Suprapubic skin (tissue), 4 donors: ENCODE measurements around the gene CDS2. TPM values are rescaled to one million over a fixed set of nuclear protein-coding genes. Genes with fewer than 3 reads are reported as not detected.

Experiments
- DNase-seq, 2 donors: peaks; one replicate each; pipeline ENCODE4 v3.0.0-alpha.2; 2019; ENCODE audit warnings: low spot score in 2 of 2
- H3K27ac ChIP-seq: fragments of 200-600 bp; sonication (generic); one replicate; pipeline ENCODE4 v1.5.1; 2019
- H3K27me3 ChIP-seq: fragments of 200-600 bp; sonication (generic); one replicate; pipeline ENCODE4 v1.5.1; 2019
- H3K36me3 ChIP-seq: fragments of 200-600 bp; sonication (generic); one replicate; pipeline ENCODE4 v1.5.1; 2019
- H3K4me1 ChIP-seq: fragments of 200-600 bp; sonication (generic); one replicate; pipeline ENCODE4 v1.5.1; 2019
- H3K4me3 ChIP-seq: fragments of 200-600 bp; sonication (generic); one replicate; pipeline ENCODE4 v1.5.1; 2019; ENCODE audit warnings: mild to moderate bottlenecking
- H3K9me3 ChIP-seq: fragments of 200-600 bp; sonication (generic); one replicate; pipeline ENCODE4 v1.5.1; 2019
- EP300 ChIP-seq: sonication (generic); formaldehyde crosslinking; IDR thresholded peaks from one replicate; pipeline ENCODE4 v1.6.1; 2017; ENCODE audit warnings: antibody characterized with exemption
- POLR2A ChIP-seq, 2 donors: fragments of 450-650 bp; IDR thresholded peaks; one replicate each; pipeline ENCODE4 v1.6.1; 2017; ENCODE audit warnings: antibody characterized with exemption in 2 of 2, mild to moderate bottlenecking in 2 of 2, moderate library complexity in 2 of 2
- POLR2AphosphoS5 ChIP-seq, 3 donors: sonication (generic); formaldehyde crosslinking; IDR thresholded peaks; one replicate each; pipeline ENCODE4 v1.6.1; 2017; ENCODE audit warnings: antibody characterized with exemption in 3 of 3
- WGBS: methylation state at CpG from one replicate; pipeline ENCODE4 v1.1.5; 2018; 5-methylcytosine and 5-hydroxymethylcytosine counted together
- total RNA-seq, 4 donors: library from RNA; depleted of rRNA; stranded (reverse); fragments of >200 nt; gene quantifications; one replicate each; pipeline ENCODE4 v1.1.0, GENCODE V29; 2016
- TF ChIP-seq, protein P1 (sequence below), 2 donors: fragments of 200-600 bp in 1 of 2; fragments of 450-650 bp in 1 of 2; sonication (generic) in 1 of 2; IDR thresholded peaks; one replicate each; pipeline ENCODE4 v1.5.1; 2016 to 2019; ENCODE audit warnings: antibody characterized with exemption in 2 of 2, mild to moderate bottlenecking in 1 of 2, moderate library complexity in 1 of 2

Gene CDS2
- total RNA-seq, 4 donors from 2014 or later, result 12.3 to 30.3 (median 22.6) TPM

DNA sequence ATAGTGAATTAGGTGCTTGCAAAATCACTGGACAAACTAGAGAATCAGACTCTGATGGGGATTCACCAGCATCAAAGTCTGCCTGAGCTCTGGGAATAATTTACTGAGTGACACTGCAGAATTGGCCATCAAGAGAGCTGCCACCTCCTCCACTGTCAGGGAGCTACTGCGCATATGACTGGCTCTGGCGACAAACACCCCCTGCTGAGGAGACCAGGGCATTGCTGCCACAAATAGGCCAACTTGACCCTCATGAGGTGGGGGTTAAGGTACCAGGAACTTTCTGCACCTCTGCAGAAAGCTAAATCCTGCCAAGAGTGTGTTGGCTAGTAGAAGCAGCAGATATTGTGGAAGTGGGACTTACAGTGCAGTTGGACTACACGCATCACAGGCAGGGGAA lies 88.0 kb downstream of the CDS2 start:
- 88% methylated on average over 3 of the region's 3 CpGs for WGBS
- no peaks in the 10 kb centered on the region for H3K27me3 ChIP-seq
- H3K4me3 ChIP-seq, result no peak overlapping the region
- no peak for DNase-seq
- no peaks in the 10 kb centered on the region for H3K9me3 ChIP-seq
- H3K27ac ChIP-seq, result no peak overlapping the region
- H3K4me1 ChIP-seq, result peaks cover 8% of the 10 kb centered on the region
- no peak for TF ChIP-seq POLR2A (IDR thresholded peaks at IDR 0.05)
- TF ChIP-seq POLR2AphosphoS5 (IDR thresholded peaks at IDR 0.05), result no peak
- H3K36me3 ChIP-seq, result peaks cover 7% of the 10 kb centered on the region

- no peak for TF ChIP-seq POLR2A (IDR thresholded peaks at IDR 0.05)
- TF ChIP-seq EP300, result no peak
- no peak for TF ChIP-seq POLR2AphosphoS5 (IDR thresholded peaks at IDR 0.05)
- TF ChIP-seq, protein P1, sequence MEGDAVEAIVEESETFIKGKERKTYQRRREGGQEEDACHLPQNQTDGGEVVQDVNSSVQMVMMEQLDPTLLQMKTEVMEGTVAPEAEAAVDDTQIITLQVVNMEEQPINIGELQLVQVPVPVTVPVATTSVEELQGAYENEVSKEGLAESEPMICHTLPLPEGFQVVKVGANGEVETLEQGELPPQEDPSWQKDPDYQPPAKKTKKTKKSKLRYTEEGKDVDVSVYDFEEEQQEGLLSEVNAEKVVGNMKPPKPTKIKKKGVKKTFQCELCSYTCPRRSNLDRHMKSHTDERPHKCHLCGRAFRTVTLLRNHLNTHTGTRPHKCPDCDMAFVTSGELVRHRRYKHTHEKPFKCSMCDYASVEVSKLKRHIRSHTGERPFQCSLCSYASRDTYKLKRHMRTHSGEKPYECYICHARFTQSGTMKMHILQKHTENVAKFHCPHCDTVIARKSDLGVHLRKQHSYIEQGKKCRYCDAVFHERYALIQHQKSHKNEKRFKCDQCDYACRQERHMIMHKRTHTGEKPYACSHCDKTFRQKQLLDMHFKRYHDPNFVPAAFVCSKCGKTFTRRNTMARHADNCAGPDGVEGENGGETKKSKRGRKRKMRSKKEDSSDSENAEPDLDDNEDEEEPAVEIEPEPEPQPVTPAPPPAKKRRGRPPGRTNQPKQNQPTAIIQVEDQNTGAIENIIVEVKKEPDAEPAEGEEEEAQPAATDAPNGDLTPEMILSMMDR (IDR thresholded peaks at IDR 0.05), result no peak
- no peak for DNase-seq
- 42% methylated on average over 4 of the region's 4 CpGs for WGBS
- H3K36me3 ChIP-seq, result peaks cover 7% of the 10 kb centered on the region
- no peak overlapping the region for H3K27ac ChIP-seq
- no peaks in the 10 kb centered on the region for H3K9me3 ChIP-seq
- H3K27me3 ChIP-seq, result no peaks in the 10 kb centered on the region
- H3K4me1 ChIP-seq, result peaks cover 15% of the 10 kb centered on the region
- H3K4me3 ChIP-seq, result no peak overlapping the region
These were observed 89.0 kb downstream of the CDS2 start for GRCh38 chr20:5215672-5216304.

- WGBS, result 67% methylated on average over 3 of the region's 3 CpGs
- Histone ChIP-seq H3K27me3 (no peaks in the 10 kb centered on the region), H3K4me1 (peaks cover 16% of the 10 kb centered on the region), H3K27ac (no peak overlapping the region), H3K36me3 (peaks cover 7% of the 10 kb centered on the region), H3K4me3 (no peak overlapping the region), H3K9me3 (no peaks in the 10 kb centered on the region)
- TF ChIP-seq EP300 (no peak), POLR2A (IDR thresholded peaks at IDR 0.05) (no peak), POLR2AphosphoS5 (IDR thresholded peaks at IDR 0.05) (no peak)
- TF ChIP-seq, protein P1 (IDR thresholded peaks at IDR 0.05), result no peak
- no peak for DNase-seq
These were observed 89.9 kb downstream of the CDS2 start for GRCh38 chr20:5216663-5217062.

DNA sequence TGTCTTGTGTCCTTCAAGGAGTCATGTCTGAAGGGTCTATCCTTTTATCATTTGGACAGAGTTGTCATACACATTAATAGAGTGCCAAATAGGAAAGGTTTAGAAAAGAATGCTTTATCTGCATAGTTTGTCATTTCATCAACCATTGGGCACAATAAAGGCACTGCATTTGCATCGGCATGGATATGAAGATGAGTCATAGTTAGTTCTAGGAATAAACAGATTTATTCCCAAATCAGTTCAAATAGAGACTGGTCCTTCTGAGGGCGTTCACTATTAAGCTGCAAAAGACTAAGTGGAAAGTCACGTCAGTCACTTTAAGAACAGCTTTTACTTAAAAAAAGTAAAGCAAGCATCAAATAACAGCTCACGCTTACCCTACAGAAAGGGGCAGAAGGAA lies 90.8 kb downstream of the CDS2 start:
- Histone ChIP-seq H3K36me3 (no peaks in the 10 kb centered on the region), H3K27me3 (no peaks in the 10 kb centered on the region), H3K9me3 (no peaks in the 10 kb centered on the region), H3K4me3 (no peak overlapping the region), H3K27ac (no peak overlapping the region), H3K4me1 (peaks cover 16% of the 10 kb centered on the region)
- TF ChIP-seq POLR2A (IDR thresholded peaks at IDR 0.05), result no peak
- no peak for TF ChIP-seq EP300
- TF ChIP-seq POLR2AphosphoS5 (IDR thresholded peaks at IDR 0.05), result no peak
- TF ChIP-seq, protein P1 (IDR thresholded peaks at IDR 0.05), result no peak
- 74% methylated on average over 4 of the region's 4 CpGs for WGBS
- no peak for DNase-seq

DNA sequence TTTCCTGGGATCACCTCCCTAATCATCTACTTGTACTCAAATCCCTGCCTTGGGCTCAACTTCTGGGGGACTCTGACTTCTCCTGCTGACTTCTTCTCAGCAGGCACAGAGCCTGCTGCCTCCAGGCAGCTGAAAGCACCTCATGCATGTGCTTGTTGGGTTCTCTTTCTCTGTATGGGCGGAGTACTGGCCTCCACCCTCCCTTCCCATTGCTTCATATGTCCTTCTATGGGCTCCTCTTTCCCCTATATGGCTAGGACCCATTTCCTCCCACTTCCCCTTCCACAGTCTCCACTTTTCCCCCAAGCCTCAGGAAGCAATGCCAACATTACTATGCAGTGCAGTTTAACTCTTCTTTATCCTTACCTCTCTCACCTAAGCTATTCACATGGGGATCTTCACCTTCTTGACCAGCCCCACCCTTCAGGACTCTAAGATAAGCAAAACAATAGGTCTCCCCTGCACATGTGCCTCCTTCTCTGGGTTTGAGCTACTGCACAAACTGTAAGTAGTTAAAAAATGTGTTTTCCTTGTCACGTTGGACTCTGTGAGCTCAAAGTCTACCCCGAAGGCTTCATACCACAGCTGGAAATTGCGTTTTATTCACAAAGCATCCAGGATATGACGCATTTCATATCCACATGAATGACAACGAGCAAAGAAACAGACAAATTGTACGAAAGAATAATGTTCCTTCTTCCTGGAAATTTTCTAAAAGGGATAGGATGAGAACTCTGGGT lies 93.7 kb downstream of the CDS2 start:
- Histone ChIP-seq H3K4me3 (no peak overlapping the region), H3K27ac (no peak overlapping the region), H3K27me3 (no peaks in the 10 kb centered on the region), H3K36me3 (no peaks in the 10 kb centered on the region), H3K4me1 (peaks cover 13% of the 10 kb centered on the region), H3K9me3 (no peaks in the 10 kb centered on the region)
- no peak for TF ChIP-seq POLR2AphosphoS5 (IDR thresholded peaks at IDR 0.05)
- TF ChIP-seq POLR2A (IDR thresholded peaks at IDR 0.05), result no peak
- TF ChIP-seq, protein P1 (IDR thresholded peaks at IDR 0.05), result no peak
- no peak for TF ChIP-seq EP300
- no peak for DNase-seq
- WGBS, result 52% methylated on average over 7 of the region's 7 CpGs
